Measurements from ENCODE around the gene UBE2L5. TPM values are rescaled to one million over a fixed set of nuclear protein-coding genes. Genes with fewer than 3 reads are reported as not detected.

The UBE2L5 gene
- total and polyA plus RNA-seq, 2 of the 13 experiments (the other 11 are each of a cell fraction or from before 2014, with no cell fraction given), result 0.13 TPM; not detected in 1

DNA sequence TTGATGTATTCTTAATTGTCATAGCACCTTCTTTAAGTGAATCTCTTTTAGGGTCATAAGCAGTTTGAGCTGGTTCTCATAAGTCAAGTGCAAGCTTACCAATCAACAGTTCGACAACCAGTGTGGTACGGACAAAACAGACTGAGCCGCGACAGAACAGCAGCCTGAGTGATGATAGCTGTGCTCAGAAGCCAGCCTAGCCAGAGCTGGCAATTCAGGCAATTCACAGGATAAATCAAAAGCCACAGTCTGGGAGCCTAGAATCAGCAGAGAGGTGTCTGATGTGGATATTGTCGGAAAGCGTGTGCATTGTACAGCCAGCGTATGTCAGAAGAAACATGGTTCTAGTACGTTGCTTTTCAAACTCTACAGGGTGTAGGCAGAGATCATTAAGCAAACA is 14.9 kb downstream of the UBE2L5 start:
- Histone ChIP-seq H3K36me3 (replicated peaks in 1 of 2; ENCODE audit: control insufficient read depth in 1 of 2, insufficient read depth in 2 of 2, low read length in 2 of 2) (no peaks in the 10 kb centered on the region), H4K20me1 (ENCODE audit: insufficient read depth, low read length) (no peaks in the 10 kb centered on the region), H3K9ac (ENCODE audit: insufficient read depth, low read depth, low read length) (no peak overlapping the region), H3K27ac (ENCODE audit: extremely low read length, insufficient read depth, low read length) (no peak overlapping the region), H3K79me2 (ENCODE audit: insufficient read depth, low read length) (no peaks in the 10 kb centered on the region), H2AFZ (ENCODE audit: low read length) (no peak overlapping the region), H3K9me3 (ENCODE audit: low read length) (no peaks in the 10 kb centered on the region), H3K27me3 (ENCODE audit: control insufficient read depth in 1 of 2, insufficient read depth in 2 of 2, low read length in 2 of 2) (peaks cover 0 to 1% of the 10 kb centered on the region in 2 experiments; a peak in 1 of 5 replicates), H3K4me3 (replicated peaks in 1 of 3; ENCODE audit: insufficient read depth in 1 of 3, low read depth in 2 of 3, low read length in 3 of 3) (no peak overlapping the region), H3K4me1 (ENCODE audit: insufficient read depth, low read length) (no peaks in the 10 kb centered on the region), H3K4me2 (ENCODE audit: low read depth, low read length) (no peak overlapping the region)
- CTCF ChIA-PET (ENCODE audit: low intra/inter-chr PET ratio, low total read pairs), result no interaction called here
- ATAC-seq (no peak), FAIRE-seq (no peak), DNase-seq (ENCODE audit: low spot score) (no peak)
- TF ChIP-seq MED1 (CRISPR knock-in tag; IDR thresholded peaks at IDR 0.05) (no peak), NFRKB (IDR thresholded peaks at IDR 0.05) (no peak), RELA (CRISPR knock-in tag; IDR thresholded peaks at IDR 0.05) (no peak), ATRX (CRISPR knock-in tag; IDR thresholded peaks at IDR 0.05; ENCODE audit: borderline replicate concordance) (no peak), RARG (CRISPR knock-in tag; IDR thresholded peaks at IDR 0.05; ENCODE audit: low read depth) (no peak), HDAC2 (CRISPR knock-in tag; IDR thresholded peaks at IDR 0.05) (no peak), HNF4A (CRISPR knock-in tag; IDR thresholded peaks at IDR 0.05) (no peak), ZNF792 (CRISPR knock-in tag; IDR thresholded peaks at IDR 0.05) (no peak), NFATC3 (CRISPR knock-in tag; IDR thresholded peaks at IDR 0.05) (no peak), HNRNPL (IDR thresholded peaks at IDR 0.05; ENCODE audit: low read depth, low read length) (no peak), ZC3H13 (CRISPR knock-in tag; IDR thresholded peaks at IDR 0.05) (no peak), ATF7 (IDR thresholded peaks at IDR 0.05) (no peak), ATF7 (CRISPR knock-in tag; IDR thresholded peaks at IDR 0.05) (no peak), NFE2 (CRISPR knock-in tag; IDR thresholded peaks at IDR 0.05) (no peak)
- TF ChIP-seq, protein P1, sequence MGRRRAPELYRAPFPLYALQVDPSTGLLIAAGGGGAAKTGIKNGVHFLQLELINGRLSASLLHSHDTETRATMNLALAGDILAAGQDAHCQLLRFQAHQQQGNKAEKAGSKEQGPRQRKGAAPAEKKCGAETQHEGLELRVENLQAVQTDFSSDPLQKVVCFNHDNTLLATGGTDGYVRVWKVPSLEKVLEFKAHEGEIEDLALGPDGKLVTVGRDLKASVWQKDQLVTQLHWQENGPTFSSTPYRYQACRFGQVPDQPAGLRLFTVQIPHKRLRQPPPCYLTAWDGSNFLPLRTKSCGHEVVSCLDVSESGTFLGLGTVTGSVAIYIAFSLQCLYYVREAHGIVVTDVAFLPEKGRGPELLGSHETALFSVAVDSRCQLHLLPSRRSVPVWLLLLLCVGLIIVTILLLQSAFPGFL (CRISPR knock-in tag; IDR thresholded peaks at IDR 0.05), result no peak
- TF ChIP-seq, protein P2, sequence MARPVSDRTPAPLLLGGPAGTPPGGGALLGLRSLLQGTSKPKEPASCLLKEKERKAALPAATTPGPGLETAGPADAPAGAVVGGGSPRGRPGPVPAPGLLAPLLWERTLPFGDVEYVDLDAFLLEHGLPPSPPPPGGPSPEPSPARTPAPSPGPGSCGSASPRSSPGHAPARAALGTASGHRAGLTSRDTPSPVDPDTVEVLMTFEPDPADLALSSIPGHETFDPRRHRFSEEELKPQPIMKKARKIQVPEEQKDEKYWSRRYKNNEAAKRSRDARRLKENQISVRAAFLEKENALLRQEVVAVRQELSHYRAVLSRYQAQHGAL (CRISPR knock-in tag; IDR thresholded peaks at IDR 0.05; ENCODE audit: not compliant biosample characterization), result no peak
- TF ChIP-seq, protein P3, sequence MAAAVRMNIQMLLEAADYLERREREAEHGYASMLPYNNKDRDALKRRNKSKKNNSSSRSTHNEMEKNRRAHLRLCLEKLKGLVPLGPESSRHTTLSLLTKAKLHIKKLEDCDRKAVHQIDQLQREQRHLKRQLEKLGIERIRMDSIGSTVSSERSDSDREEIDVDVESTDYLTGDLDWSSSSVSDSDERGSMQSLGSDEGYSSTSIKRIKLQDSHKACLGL (CRISPR knock-in tag; IDR thresholded peaks at IDR 0.05), result no peak
- no TSS peak for BruUV-seq (replicated peaks)
- intact Hi-C loops (cut with micrococcal nuclease; ENCODE audit: unreplicated experiment) (no loop called here), in situ Hi-C loops (cut with HindIII; ENCODE audit: extremely low pct_ligation_motif_present, low pct_unique_long_range_greater_than_20kb) (no loop called here)
- POLR2A ChIA-PET, result no interaction called here
- WGBS (ENCODE audit: low lambda C conversion rate), result 83% methylated on average over 8 of the region's 8 CpGs

Measured in HepG2 (cell line).